Myometrial cell (primary cell): ENCODE measurements around the gene ARL5B. TPM values are rescaled to one million over a fixed set of nuclear protein-coding genes. Genes with fewer than 3 reads are reported as not detected.

Experiments
- total RNA-seq: library from RNA; depleted of rRNA; stranded (reverse); fragments of >200 nt; gene quantifications from 2 replicates; pipeline ENCODE4 v1.2.3, GENCODE V29; 2015

The ARL5B gene
- 4.6 and 8.2 TPM in 2 replicates for total RNA-seq

GRCh38 chr10:18659125-18659818, at the start of gene ARL5B:
ARL5B (plus strand) TSS chr10:18659431; CDS start chr10:18659638, 207 bp downstream.

DNA sequence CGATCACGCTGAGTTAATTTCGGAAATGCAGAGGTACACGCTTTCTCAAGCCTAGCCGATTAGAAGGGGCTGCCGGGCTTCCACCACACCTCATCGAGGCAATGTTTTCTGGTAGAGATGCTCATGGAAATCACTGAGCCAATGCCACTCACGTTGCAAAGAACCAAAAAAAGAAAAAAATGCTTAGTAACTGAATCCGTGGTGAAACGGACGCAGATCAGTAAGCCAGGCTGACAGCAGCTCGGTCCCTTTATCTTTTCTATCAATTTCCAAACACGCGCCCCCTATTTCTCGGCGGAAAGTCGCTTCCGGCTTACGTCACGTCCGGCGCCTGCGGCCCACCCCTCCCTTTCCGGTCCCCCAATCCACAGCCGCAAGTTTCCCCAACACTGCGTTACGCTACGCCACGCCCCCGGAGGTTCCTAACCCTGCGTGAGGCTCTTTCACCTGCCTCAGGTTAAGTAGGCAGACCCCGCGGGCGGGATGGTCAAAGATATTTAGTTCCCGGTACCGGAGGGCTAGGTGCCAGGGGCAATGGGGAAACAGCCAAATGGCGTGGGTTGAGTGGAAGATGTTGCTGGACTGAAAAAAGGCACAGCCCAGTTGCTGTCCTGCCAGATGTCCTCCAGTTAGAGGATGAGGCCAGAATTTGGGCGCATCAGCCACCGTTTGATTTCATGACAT, 7.8 kb upstream of the ARL5B start, which contains the start of gene NSUN6:
NSUN6 (minus strand) TSS at position 264 of the 684 bp plus-strand sequence. CDS start 384 bp downstream, outside the sequence.

Other genes with a start within 250 kb of the ARL5B start
- gene NSUN6, start 7.8 kb upstream of the ARL5B start, total RNA-seq = 3.4 and 5.5 TPM in 2 replicates